NAMALWA (cell line): Measurements from ENCODE around the gene BCLAF1.
"Not testable (repeated sequence)": the region's sequence is repeated elsewhere in the genome, so short reads cannot be mapped to it uniquely, and the experiment has no call there.

ENCODE experiments used
- DNase-seq: peaks from one replicate; pipeline ENCODE4 v3.0.0-alpha.2; 2015; ENCODE audit warnings: low spot score

BCLAF1 gene

DNA sequence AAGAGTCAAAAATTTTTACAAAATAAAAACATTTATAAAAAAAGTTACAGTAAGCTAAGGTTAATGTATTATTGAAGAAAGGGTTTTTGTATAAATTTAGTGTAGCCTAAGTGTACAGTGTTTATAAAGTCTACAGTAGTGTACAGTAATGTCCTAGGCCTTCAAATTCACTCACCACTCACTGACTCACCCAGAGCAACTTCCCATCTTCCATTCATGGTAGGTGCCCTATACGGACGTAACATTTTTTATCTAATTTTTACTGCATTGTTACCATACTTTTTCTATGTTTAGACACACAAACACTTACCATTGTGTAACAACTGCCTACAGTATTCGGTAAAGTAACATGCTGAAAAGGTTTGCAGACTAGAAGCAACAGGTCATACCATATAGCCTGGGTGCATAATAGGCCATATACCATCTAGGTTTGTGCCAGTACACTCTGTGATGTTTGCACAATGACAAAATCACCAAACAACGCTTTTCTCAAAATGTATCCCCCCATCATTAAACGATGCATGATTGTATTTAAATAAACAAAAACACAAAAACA is 45.5 kb downstream of the BCLAF1 start:
- no peak for DNase-seq

DNA sequence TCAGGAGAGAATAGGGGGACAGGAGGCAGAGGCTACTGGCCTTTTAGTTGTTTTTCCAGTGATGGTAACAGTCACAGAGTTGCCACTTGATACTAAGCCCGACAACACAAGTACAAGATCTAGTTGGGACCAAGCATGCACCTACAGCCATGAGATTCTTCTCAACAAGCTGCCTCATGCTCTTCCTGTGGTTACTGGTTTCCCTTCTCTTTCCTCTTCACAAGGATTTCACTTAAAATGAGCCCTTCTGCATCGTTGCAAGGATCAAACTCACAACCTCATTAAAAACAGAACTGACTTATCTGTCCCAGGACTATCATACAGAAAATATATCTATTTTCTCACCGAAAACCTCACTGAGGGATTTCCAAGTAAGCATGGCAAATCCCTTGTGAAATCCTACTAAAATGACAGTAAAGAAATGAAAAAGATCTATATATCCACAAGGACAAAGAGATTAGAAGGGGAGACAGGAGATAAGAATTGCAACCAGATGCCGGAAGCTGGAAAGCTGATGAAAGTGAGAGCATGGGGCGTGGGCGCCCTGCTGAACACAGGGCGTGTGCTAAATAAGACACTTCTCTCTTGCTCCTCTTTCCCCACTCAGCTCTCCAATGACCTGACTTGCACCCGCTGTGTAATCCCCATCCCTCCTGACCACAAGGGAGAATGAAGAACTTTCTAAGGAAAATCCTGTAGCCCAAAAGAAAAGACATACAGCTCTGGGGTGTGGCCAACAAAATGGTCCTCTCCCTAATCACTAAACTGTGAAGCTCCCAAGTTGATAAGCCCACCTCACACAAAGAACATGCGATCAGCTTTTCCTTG is 53.0 kb downstream of the BCLAF1 start:
- no peak for DNase-seq

DNA sequence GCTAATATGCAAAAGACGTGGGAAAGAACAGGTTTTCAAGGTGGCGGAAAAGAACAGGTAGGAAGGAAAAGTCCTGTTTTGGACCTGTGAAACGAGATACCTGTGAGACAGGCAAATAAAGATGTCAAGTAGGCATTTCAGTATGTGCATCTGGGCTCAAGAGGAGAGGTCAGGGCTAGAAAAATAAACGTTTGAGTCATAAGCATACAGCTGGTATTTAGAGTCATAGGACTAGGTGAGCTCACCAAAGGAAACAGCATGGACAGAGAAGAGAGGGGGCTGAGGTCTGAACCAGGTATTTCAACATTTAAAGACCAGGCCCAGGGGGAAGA is 54.4 kb downstream of the BCLAF1 start:
- DNase-seq: no peak

DNA sequence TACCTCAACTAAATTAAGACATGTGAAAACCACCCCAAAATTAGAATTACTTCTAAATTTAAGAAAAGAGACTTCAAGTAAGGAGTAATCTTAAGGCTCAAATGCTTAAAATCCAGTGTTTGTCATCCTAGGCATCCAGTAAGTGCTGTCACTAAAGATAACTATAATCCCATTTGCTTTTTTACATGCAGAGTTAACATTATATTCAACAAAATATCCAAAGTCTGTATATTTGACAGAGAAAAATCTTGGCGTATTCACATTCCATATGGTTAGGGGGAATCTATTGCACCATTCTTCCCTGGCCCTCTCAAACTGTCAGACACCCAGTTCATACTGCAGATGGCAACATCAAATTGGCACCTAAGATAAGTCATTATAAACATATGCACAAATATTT is 56.9 kb downstream of the BCLAF1 start:
- DNase-seq: no peak

DNA sequence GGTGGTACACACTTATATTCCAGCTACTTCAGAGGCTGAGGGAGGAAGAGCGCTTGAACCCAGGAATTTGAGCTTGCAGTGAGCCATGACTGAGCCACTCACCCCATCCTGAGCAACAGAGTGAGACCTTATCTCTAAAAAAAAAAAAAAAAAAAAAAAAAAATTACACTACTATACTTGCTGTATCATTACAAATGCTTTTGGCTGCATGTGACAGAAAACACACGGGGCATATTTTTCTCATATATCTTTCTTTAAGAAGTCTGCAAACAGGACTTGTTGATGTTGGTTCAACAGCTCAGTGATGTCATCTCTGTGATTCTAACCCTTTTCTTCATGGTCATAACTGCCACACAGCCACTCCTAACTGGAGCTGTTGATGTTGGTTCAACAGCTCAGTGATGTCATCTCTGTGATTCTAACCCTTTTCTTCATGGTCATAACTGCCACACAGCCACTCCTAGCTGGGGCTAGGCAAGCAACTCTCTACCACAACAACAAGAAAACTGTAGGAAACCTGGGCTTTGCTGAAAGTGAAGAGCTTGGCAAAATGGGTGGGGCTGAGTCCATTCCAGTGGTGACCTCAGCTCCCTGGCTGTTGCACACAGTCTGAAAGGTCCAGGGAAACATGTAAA is 59.3 kb downstream of the BCLAF1 start:
- no peak for DNase-seq

DNA sequence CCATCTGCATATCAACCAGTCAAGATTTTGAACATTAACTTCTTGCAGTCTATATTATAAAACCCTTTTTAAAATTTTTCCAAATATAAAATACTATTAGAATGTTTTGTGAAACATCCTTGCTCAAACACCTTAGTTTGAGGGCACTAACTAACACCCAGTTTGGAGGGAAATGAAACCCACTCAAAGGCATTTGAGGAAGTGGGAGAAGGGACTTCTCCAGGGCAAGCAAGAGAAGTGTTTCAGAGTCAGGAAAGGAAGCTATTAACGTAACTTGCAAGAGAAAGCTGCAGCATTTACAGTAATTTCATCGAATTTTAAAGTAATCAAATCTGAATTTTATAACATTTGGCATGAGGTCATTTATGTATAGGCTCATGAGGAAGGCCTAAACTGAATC is 60.8 kb downstream of the BCLAF1 start:
- peak; percentile 37 for DNase-seq

DNA sequence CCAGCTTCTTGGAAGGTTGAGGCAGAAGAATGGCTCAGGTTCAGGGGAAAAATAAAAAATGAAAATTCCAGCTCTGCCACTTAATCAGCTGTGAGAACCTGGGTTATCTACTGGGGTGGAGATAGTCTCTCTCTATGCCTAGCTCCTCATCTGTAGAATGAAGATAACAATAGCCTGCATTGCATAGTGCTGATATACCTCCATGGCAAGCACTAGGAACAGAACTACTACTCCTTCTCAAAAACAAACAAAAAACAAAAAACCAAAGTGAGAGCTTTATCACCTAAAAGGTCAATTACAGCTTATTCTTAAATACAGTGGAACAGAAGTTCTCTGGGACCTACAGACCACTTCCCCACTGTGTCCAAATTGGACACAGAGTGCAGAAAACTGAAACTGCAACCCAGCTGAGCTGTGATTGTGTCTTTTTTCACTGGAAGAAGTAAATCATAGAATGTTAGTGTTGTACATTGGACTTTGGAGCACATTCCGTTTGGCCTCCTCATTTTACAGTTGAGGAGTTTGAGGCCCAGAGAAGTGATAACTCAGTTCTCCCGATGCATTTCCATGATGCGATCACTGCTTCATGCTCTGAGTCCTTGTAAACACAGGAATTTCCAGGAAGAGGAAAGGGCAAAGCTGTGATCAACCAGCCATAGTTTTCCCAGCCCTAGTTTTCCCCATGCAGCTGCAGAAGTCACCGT is 62.8 kb downstream of the BCLAF1 start:
- no peak for DNase-seq

DNA sequence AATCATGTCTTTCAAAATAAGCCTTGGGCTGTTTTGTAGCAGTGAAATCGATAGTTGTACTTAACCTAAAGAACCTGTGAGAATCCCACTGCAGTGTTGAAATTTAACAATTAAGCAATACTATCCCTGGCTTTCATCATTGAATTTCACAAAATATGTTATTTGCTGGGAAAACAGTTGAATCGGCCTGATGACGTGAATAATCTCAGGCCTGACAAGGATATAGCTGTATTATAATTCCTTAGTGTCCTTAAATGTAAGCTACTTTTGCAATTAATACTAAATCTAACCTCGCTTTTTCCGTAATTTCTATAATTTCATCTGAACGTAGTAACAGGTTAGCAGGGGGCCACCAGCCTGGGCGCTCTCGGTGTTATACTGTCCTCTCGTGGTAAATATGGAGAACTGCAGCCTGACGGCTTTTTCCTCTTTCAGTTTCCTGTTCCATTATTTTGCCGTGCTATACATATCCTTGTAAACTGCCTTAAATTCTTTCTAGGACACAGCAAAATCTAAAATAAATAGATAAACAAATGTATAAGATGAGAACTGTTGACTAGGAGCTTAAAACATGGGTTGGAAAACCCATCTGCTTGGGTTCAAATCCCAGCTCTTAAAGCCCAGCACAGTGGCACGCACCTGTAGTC is 63.5 kb downstream of the BCLAF1 start:
- peak; percentile 73 for DNase-seq

DNA sequence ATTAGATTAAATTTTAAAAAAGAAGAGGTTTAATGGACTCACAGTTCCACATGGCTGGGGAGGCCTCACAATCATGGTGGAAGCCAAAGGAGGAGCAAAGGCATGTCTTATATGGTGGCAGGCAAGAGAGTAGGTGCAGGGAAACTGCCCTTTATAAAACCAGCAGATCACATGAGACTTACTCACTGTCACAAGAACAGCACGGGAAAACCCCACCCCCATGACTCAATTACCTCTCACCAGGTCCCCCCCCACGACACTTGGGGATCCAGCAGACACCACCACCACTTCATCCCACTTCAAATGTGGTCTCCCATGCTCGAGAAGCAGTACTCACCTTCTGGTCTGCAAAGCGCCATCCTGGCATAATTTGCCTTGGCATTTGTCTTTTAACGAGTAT is 64.2 kb downstream of the BCLAF1 start:
- DNase-seq: no peak

DNA sequence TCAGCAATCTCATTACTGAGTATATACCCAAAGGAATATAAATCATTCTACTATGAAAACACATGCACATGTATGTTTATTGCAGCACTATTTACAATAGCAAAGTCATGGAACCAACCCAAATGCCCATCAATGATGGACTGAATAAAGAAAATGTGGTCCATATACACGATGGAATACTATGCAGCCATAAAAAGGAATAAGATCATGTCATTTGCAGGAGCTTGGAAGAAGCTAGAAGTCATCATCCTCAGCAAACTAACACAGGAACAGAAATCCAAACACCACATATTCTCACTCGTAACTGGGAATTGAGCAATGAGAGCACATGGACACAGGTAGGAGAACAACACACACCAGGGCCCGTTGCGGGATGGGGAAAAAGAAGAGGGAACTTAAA is 64.7 kb downstream of the BCLAF1 start:
- DNase-seq: not testable (repeated sequence)

DNA sequence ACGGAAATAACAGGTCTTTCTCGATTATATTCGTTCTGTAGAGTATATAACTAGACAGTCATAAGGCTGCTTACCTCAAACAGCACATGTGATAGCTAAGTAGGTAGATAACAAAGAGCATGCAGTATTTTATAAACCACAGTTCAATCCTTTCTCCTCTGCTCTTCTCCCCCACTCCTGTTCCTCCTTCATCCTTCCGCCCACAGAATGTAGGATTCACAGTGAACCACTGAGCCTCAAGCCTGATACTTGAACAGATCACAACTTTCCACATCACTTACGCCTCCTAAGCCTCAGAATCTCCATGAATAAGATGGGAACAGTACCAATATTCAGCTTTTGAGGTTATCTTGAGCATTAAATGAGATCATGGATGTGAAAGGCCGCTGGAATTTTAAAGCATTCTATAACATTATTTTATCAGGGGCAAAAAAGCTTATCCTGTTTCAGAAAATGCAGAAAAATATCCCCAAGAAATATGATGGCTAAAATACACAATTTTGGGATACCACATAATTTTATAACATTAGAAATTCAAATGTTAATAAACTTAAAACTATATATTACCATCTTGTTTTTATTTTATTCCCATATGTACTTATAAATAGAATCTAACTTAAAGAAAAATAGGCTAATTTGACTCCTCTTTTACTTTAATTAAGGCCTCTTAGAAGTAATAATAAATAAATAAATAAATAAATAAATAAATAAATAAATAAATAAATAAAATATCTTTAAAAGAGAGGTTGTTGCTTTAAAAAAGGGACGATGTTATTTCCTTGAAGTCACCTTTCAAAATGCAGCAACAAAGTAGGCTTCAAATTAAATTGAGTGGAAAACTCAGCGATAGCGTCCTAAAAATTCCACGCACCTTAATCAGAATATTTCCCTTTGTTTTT is 72.9 kb downstream of the BCLAF1 start:
- no peak for DNase-seq

DNA sequence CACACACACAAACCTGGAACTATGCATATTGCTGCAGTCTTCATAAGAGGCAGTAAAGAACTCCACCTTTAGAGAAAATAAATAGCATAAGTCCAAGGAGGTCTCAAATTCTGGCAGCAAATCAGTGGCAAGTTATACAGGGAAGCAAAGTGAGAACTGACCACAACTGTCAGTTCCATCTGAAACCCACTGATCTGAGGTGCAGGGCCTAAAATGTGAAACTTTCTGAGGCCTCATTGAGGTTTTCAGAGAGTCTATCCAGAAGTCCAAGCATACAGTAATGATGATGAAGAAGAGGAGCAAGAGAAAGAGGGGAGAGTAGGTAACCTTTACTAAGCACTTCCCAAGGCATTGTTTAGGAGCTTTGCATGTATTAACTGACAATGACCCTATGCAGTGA is 75.8 kb downstream of the BCLAF1 start:
- DNase-seq: no peak

DNA sequence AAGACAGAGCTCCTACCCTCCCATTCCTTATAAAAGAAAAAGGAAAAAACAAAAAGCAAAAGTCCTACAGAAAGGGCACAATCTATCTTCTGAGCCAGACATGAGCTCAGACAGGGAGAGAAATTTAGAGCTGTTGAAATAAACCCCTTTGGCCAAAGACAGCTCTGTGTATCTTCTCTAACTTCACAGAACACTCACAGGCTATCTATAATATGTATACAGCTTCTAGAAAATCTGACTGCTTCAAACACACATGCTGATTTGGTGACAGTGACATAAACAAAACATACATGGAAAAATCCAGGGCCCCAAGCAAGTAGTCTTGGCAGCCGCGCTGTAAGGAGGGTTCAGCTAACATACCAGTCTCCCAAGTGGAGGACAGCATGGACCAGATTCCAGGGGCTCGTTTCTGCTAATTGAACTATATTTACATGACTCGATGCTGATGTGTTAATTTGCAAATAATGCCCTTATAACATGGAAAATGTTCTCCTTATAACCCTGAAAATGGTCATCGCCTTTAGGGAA is 76.6 kb downstream of the BCLAF1 start:
- no peak for DNase-seq

DNA sequence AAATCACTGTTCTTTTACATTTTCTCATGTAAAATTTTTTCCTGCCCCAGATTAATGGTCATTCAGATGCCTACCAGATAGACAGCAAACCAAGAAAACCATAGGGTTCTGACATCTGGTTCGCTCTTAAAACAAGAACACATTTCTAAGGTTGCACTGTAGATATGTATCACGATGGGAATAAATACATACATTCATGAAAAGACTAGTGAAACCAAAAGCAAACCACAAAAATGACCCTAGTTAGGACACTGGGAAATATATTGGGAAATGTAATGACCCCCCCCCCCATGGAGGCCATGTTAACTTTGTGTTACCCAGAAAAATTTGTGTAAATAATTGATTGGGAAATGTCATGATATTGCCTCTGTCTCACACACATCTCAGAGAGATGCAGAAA is 77.0 kb downstream of the BCLAF1 start:
- DNase-seq: no peak

DNA sequence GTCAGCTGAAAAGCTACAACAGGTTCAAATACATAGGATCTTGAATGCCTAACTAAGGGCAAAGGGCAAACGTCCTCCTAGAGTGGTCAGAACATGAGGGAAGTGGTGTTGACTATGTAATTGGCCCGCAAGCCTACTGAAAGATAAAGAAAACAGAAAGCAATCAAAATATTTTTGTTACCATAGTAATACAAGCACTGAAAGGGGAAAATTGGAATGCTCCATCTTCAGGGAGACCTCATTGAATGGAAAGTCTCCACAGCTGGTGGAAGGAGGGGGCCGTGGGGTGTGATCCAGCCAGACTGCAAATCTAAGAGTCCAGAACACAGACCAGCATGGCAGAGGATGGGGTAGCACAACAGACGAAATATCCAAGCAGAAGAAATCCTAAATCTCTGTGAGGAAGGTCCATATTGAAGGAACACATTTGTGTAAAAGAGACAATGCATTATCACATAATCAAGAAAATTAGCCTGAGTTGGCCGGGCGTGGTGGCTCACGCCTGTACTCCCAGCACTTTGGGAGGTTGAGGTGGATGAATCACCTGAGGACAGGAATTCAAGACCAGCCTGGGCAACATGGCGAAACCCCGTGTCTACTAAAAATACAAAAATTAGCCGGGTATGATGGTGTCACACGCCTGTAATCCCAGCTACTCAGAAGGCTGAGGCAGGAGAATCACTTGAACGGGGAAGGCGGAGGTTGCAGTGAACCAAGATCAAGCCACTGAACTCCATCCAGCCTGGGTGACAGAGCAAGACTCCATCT is 79.1 kb downstream of the BCLAF1 start:
- no peak for DNase-seq

DNA sequence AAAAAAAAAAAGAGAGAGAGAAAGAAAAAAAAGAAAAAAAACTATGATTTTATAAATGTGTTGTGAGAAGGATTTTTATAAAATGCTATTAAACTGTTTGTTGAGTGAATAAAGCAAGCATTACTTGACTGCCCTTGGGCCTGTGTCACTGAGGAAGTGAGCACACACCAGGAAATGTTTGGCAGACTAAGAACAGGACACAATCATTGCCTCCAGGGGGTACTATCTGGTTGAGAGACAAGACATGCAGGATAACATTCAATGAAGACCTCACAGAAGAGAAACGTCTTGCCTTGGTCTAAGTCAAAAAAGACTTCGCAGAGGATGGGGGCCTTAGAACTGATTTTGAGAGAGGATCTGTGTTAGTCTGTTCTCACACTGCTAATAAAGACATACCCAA is 80.2 kb downstream of the BCLAF1 start:
- no peak for DNase-seq

DNA sequence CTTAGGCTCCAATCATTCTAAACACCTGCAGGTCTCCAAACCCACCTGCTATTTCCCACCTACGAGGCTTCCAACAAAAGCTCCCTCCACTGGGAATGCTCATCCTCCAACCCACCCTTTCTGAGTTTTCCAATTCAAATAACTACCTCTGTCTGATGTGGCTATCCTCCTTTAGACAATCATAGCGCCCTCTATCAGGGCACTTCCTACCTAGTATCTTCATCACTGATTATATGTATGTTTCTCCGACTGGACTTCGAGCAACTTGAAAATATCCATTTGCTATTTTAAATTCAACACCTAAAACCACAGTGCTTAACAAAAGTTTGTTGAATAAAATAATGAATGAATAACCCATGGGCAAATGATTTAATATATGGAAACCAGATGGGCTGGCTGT is 80.9 kb downstream of the BCLAF1 start:
- DNase-seq: no peak
